A549 (cell line): ENCODE results near the gene HSF2BP. TPM values are rescaled to one million over a fixed set of nuclear protein-coding genes. Genes with fewer than 3 reads are reported as not detected.
A peak's percentile ranks its signal among the peaks of the same experiment; 100 is the strongest.

Experiments
- ATAC-seq, 2 experiments: fragments of 200-7000 bp in 1 of 2; fragments of >200 bp in 1 of 2; cut with Nextera tagmentation in 1 of 2; cut with Tn5 transposase in 1 of 2; 3 replicates each; pipeline versions ENCODE4 v1.8.0 to v1.9.1; 2018 to 2020; ENCODE audit warnings: mild to moderate bottlenecking in 1 of 2, moderate library complexity in 1 of 2
- CTCF ChIA-PET: fragments of 300-600 bp; sonication (Branson Sonifier 250); formaldehyde crosslinking; extraction: SDS; loops from one replicate; lab custom pipeline; 2021; ENCODE audit warnings: antibody characterized with exemption, inconsistent platforms; lab: Yijun Ruan, JAX
- POLR2A ChIA-PET: fragments of 350-600 bp; formaldehyde crosslinking; extraction: SDS; loops from one replicate; lab custom pipeline; 2021; ENCODE audit warnings: antibody characterized with exemption, inconsistent platforms; lab: Yijun Ruan, JAX
- DNase-seq, 2 experiments: peaks; one replicate each; pipeline versions ENCODE4 v3.0.0 to v3.0.0-alpha.2; 2011 to 2016; ENCODE audit warnings: low read depth in 1 of 2, low spot score in 1 of 2
- FAIRE-seq: peaks from 2 replicates; lab custom pipeline; 2011; peaks lifted over from hg19 to GRCh38; lab: Jason Lieb, UNC
- H3K27ac ChIP-seq, 2 experiments: fragments of >200 bp; sonication (Bioruptor Twin); formaldehyde crosslinking; 3 replicates each; pipeline ENCODE4 v1.5.1; 2016 to 2017
- H3K4me1 ChIP-seq: fragments of >200 bp; sonication (Bioruptor Twin); formaldehyde crosslinking; 3 replicates; pipeline ENCODE4 v1.6.1; 2016
- H3K4me2 ChIP-seq: fragments of >200 bp; sonication (Bioruptor Twin); formaldehyde crosslinking; 3 replicates; pipeline ENCODE4 v1.6.1; 2016
- H3K4me3 ChIP-seq: fragments of >200 bp; sonication (Bioruptor Twin); formaldehyde crosslinking; 3 replicates; pipeline ENCODE4 v1.5.1; 2016
- H3K9me3 ChIP-seq: fragments of >200 bp; sonication (Bioruptor Twin); formaldehyde crosslinking; 3 replicates; pipeline ENCODE4 v1.6.1; 2016
- ATOH8 ChIP-seq: fragments of 250-450 bp; sonication (Bioruptor Pico); IDR thresholded peaks from 2 replicates; pipeline ENCODE4 v1.5.0; 2020; ENCODE audit warnings: low read depth, mild to moderate bottlenecking, moderate library complexity
- BHLHE40 ChIP-seq: IDR thresholded peaks from 2 replicates; pipeline ENCODE4 v1.6.1; 2012; ENCODE audit warnings: low read depth, low read length, inconsistent platforms
- EP300 ChIP-seq, 2 experiments: fragments of >200 bp; sonication (Bioruptor Twin); formaldehyde crosslinking; IDR thresholded peaks; 2 replicates in 1 of 2; 3 replicates in 1 of 2; pipeline ENCODE4 v1.6.1; 2016 to 2017
- ESRRA ChIP-seq: fragments of 150-350 bp; IDR thresholded peaks from 2 replicates; pipeline ENCODE4 v1.6.1; 2014; ENCODE audit warnings: mild to moderate bottlenecking, low read length, borderline replicate concordance
- FOSB ChIP-seq: fragments of 250-450 bp; sonication (Bioruptor Pico); IDR thresholded peaks from 2 replicates; pipeline ENCODE4 v1.5.0; 2020; ENCODE audit warnings: mild to moderate bottlenecking, moderate library complexity
- HMGXB4 ChIP-seq: fragments of 250-450 bp; sonication (Bioruptor Pico); IDR thresholded peaks from 2 replicates; pipeline ENCODE4 v1.5.0; 2021; ENCODE audit warnings: mild to moderate bottlenecking, moderate library complexity, borderline replicate concordance
- HOXB5 ChIP-seq: fragments of 250-450 bp; sonication (Bioruptor Pico); IDR thresholded peaks from 2 replicates; pipeline ENCODE4 v1.5.0; 2020; ENCODE audit warnings: mild to moderate bottlenecking, moderate library complexity
- MAFK ChIP-seq: fragments of 450-650 bp; IDR thresholded peaks from 2 replicates; pipeline ENCODE4 v1.6.1; 2014; ENCODE audit not compliant: partially characterized antibody
- NPAS2 ChIP-seq: fragments of 250-450 bp; sonication (Bioruptor Pico); IDR thresholded peaks from 2 replicates; pipeline ENCODE4 v1.8.0; 2022; ENCODE audit warnings: mild to moderate bottlenecking, moderate library complexity, borderline replicate concordance
- NR3C1 ChIP-seq: fragments of >200 bp; sonication (Bioruptor Twin); formaldehyde crosslinking; IDR thresholded peaks from 3 replicates; pipeline ENCODE4 v1.6.1; 2017
- PBX3 ChIP-seq: IDR thresholded peaks from 2 replicates; pipeline ENCODE4 v1.6.1; 2012
- POLR2A ChIP-seq: IDR thresholded peaks from 2 replicates; pipeline ENCODE4 v1.6.1; 2012; ENCODE audit warnings: mild to moderate bottlenecking, low read length
- POLR2AphosphoS2 ChIP-seq: conservative IDR thresholded peaks from 2 replicates; pipeline ENCODE4 v1.6.1; 2012; ENCODE audit warnings: low read length, improper control_type of control experiment, inconsistent platforms
- RAD21 ChIP-seq, 2 experiments: fragments of >200 bp in 1 of 2; sonication (Bioruptor Twin) in 1 of 2; formaldehyde crosslinking in 1 of 2; IDR thresholded peaks in 1 of 2; conservative IDR thresholded peaks in 1 of 2; 2 replicates in 1 of 2; 3 replicates in 1 of 2; pipeline ENCODE4 v1.6.1; 2012 to 2018; ENCODE audit warnings: inconsistent platforms in 1 of 2
- RARB ChIP-seq: fragments of 250-450 bp; sonication (Bioruptor Pico); IDR thresholded peaks from 2 replicates; pipeline ENCODE4 v1.8.0; 2021; ENCODE audit warnings: mild to moderate bottlenecking, moderate library complexity
- RCOR1 ChIP-seq: fragments of 150-350 bp; IDR thresholded peaks from 2 replicates; pipeline ENCODE4 v1.6.1; 2014; ENCODE audit warnings: antibody characterized with exemption, low read length, low read depth
- REST ChIP-seq: fragments of 200-600 bp; sonication (generic); IDR thresholded peaks from 2 replicates; pipeline ENCODE4 v1.6.1; 2016; ENCODE audit warnings: antibody characterized with exemption, mild to moderate bottlenecking, moderate library complexity
- RFX5 ChIP-seq: fragments of 450-650 bp; IDR thresholded peaks from 2 replicates; pipeline ENCODE4 v1.7.1; 2014; ENCODE audit warnings: antibody characterized with exemption, mild to moderate bottlenecking, moderate library complexity
- RNF2 ChIP-seq: fragments of 200-600 bp; sonication (generic); IDR thresholded peaks from 2 replicates; pipeline ENCODE4 v1.6.1; 2016; ENCODE audit warnings: low read depth, mild to moderate bottlenecking, antibody characterized with exemption, moderate library complexity, borderline replicate concordance
- SMC3 ChIP-seq: fragments of >200 bp; sonication (Bioruptor Twin); formaldehyde crosslinking; IDR thresholded peaks from 3 replicates; pipeline ENCODE4 v1.6.1; 2018; ENCODE audit warnings: inconsistent platforms
- TP53 ChIP-seq: fragments of 250-450 bp; sonication (Bioruptor Pico); IDR thresholded peaks from 2 replicates; pipeline ENCODE4 v1.5.0; 2021; ENCODE audit warnings: mild to moderate bottlenecking, moderate library complexity
- ZC3H11A ChIP-seq: fragments of 450-650 bp; IDR thresholded peaks from 2 replicates; pipeline ENCODE4 v1.6.1; 2014; ENCODE audit warnings: antibody characterized with exemption, mild to moderate bottlenecking
- WGBS: methylation state at CpG from one replicate; pipeline ENCODE4 v1.1.6; 2017; ENCODE audit errors: missing lambda C conversion rate; 5-methylcytosine and 5-hydroxymethylcytosine counted together
- polyA plus RNA-seq, 4 experiments: library from polyadenylated mRNA; depleted of rRNA in 3 of 4; stranded (reverse); fragments of >200 nt; fragmentation: RNase III in 1 of 4; extraction: RNeasy Plus Mini Kit Qiagen cat#74134 plus additional on column Dnase treatment in 1 of 4; gene quantifications; 2 replicates in 3 of 4; 3 replicates in 1 of 4; pipeline ENCODE4 v1.2.3, GENCODE V29; 2011 to 2017

The HSF2BP gene
- polyA plus RNA-seq, 2 of the 4 experiments (the other 2 are of a cell fraction), result 1.7 to 3.1 TPM

GRCh38 chr21:43663033-43663432 is 3.7 kb upstream of the HSF2BP start:
- WGBS, result 91% methylated on average over 9 of the region's 9 CpGs
- H3K9me3 ChIP-seq, result peaks cover 2% of the 10 kb centered on the region; the same call in 1 of the 3 replicates
- H3K4me1 ChIP-seq, result peaks cover 28% of the 10 kb centered on the region; the same call in 2 of the 3 replicates
- no peak for DNase-seq
- H3K4me3 ChIP-seq, result no peak overlapping the region
- no peak overlapping the region for H3K4me2 ChIP-seq
- ATAC-seq, result no peak
- no peak overlapping the region for H3K27ac ChIP-seq
- CTCF ChIA-PET, result no interaction called here
- no peak for FAIRE-seq
- POLR2A ChIA-PET, result no interaction called here
- TF ChIP-seq SMC3, result no peak
- TF ChIP-seq MAFK, result no peak
- TF ChIP-seq ZC3H11A, result no peak
- no peak for TF ChIP-seq POLR2A
- TF ChIP-seq RNF2, result no peak
- no peak for TF ChIP-seq NPAS2
- no peak for TF ChIP-seq ATOH8 (CRISPR knock-in tag)
- TF ChIP-seq POLR2AphosphoS2, result no peak
- TF ChIP-seq RAD21 (conservative IDR thresholded peaks at IDR 0.05 in 1 of 2, IDR thresholded peaks at IDR 0.05 in 1 of 2), result no peak
- no peak for TF ChIP-seq HMGXB4 (CRISPR knock-in tag)
- no peak for TF ChIP-seq REST
- TF ChIP-seq ESRRA, result no peak
- no peak for TF ChIP-seq TP53
- no peak for TF ChIP-seq NR3C1

GRCh38 chr21:43662286-43662685 is 3.0 kb upstream of the HSF2BP start:
- Histone ChIP-seq H3K4me1 (peaks cover 24% of the 10 kb centered on the region; the same call in 2 of the 3 replicates), H3K4me3 (no peak overlapping the region), H3K27ac (no peak overlapping the region), H3K9me3 (peaks cover 2% of the 10 kb centered on the region; the same call in 1 of the 3 replicates), H3K4me2 (peak overlapping the region; percentile 72; the same call in 1 of the 3 replicates)
- ATAC-seq (no peak), FAIRE-seq (no peak), DNase-seq (no peak)
- WGBS, result 78% methylated on average over 6 of the region's 6 CpGs
- TF ChIP-seq POLR2AphosphoS2, result no peak
- no peak for TF ChIP-seq ZC3H11A
- TF ChIP-seq ESRRA, result no peak
- TF ChIP-seq BHLHE40, result no peak
- no peak for TF ChIP-seq RCOR1
- TF ChIP-seq MAFK, result no peak
- no peak for TF ChIP-seq RFX5
- no peak for TF ChIP-seq EP300 (IDR thresholded peaks at IDR 0.05)
- TF ChIP-seq RARB, result no peak
- no peak for TF ChIP-seq FOSB (CRISPR knock-in tag)
- TF ChIP-seq HOXB5 (CRISPR knock-in tag), result no peak
- no peak for TF ChIP-seq PBX3
- TF ChIP-seq REST, result no peak
- CTCF ChIA-PET, result no interaction called here
- POLR2A ChIA-PET, result no interaction called here
